SK-N-SH (cell line): ENCODE measurements around the gene EDDM13. TPM values are rescaled to one million over a fixed set of nuclear protein-coding genes. Genes with fewer than 3 reads are reported as not detected.

Experiments
- CTCF ChIA-PET: fragments of 300-600, 350-600 bp; formaldehyde crosslinking; extraction: SDS; loops from one replicate; lab custom pipeline; 2021; lab: Yijun Ruan, JAX
- POLR2A ChIA-PET: fragments of 350-600 bp; sonication (Branson Sonifier 250); formaldehyde crosslinking; extraction: SDS; loops from one replicate; lab custom pipeline; 2020; ENCODE audit warnings: antibody characterized with exemption, inconsistent platforms; lab: Yijun Ruan, JAX
- DNase-seq: peaks from one replicate; pipeline ENCODE4 v3.0.0; 2012
- H2AFZ ChIP-seq: fragments of 200-600 bp; sonication (generic); 2 replicates; pipeline ENCODE4 v1.8.1; 2016; ENCODE audit warnings: antibody characterized with exemption, mild to moderate bottlenecking, low read depth
- H3F3A ChIP-seq: fragments of 200-600 bp; sonication (generic); replicated peaks from 2 replicates; pipeline ENCODE3; 2016; ENCODE audit warnings: antibody characterized with exemption, mild to moderate bottlenecking; ENCODE audit not compliant: insufficient read depth
- H3K27ac ChIP-seq, 2 experiments: fragments of 200-500 bp in 1 of 2; fragments of 200-600 bp in 1 of 2; sonication (Bioruptor generic) in 1 of 2; sonication (generic), shearing (Covaris generic) in 1 of 2; 2 replicates each; pipeline versions ENCODE4 v1.5.1 to v1.6.1; 2014 to 2016; ENCODE audit warnings: low read depth in 2 of 2, inconsistent platforms in 1 of 2, low read length in 1 of 2, mild to moderate bottlenecking in 1 of 2, mixed read lengths in 1 of 2
- H3K27me3 ChIP-seq: fragments of 200-600 bp; sonication (generic), shearing (Covaris generic); 2 replicates; pipeline ENCODE4 v1.6.1; 2016; ENCODE audit warnings: mixed run types; ENCODE audit not compliant: insufficient read depth
- H3K36me3 ChIP-seq, 2 experiments: fragments of 200-500 bp in 1 of 2; fragments of 200-600 bp in 1 of 2; sonication (Bioruptor generic) in 1 of 2; sonication (generic) in 1 of 2; replicated peaks in 1 of 2; 2 replicates each; pipeline versions ENCODE3 to v1.5.1; 2014 to 2016; ENCODE audit warnings: low read length in 1 of 2, mild to moderate bottlenecking in 1 of 2; ENCODE audit not compliant: insufficient read depth in 2 of 2, control insufficient read depth in 1 of 2
- H3K4me1 ChIP-seq, 2 experiments: fragments of 200-500 bp in 1 of 2; fragments of 200-600 bp in 1 of 2; sonication (Bioruptor generic) in 1 of 2; sonication (generic), shearing (Covaris generic) in 1 of 2; 2 replicates each; pipeline versions ENCODE4 v1.5.1 to v1.6.1; 2014 to 2016; ENCODE audit warnings: low read depth in 1 of 2, low read length in 1 of 2, mixed run types in 1 of 2; ENCODE audit not compliant: insufficient read depth in 2 of 2, control insufficient read depth in 1 of 2
- H3K4me2 ChIP-seq: fragments of 200-600 bp; sonication (generic), shearing (Covaris generic); 2 replicates; pipeline ENCODE4 v1.6.1; 2017; ENCODE audit warnings: mixed run types
- H3K4me3 ChIP-seq, 2 experiments: fragments of 200-500 bp in 1 of 2; fragments of 200-600 bp in 1 of 2; sonication (Bioruptor generic) in 1 of 2; sonication (generic), shearing (Covaris generic) in 1 of 2; 2 replicates each; pipeline versions ENCODE4 v1.5.1 to v1.8.1; 2014 to 2016; ENCODE audit warnings: low read depth in 2 of 2, inconsistent platforms in 1 of 2, low read length in 1 of 2, mild to moderate bottlenecking in 1 of 2, mixed read lengths in 1 of 2, moderate library complexity in 1 of 2
- H3K79me2 ChIP-seq: fragments of 200-600 bp; sonication (generic); 2 replicates; pipeline ENCODE4 v1.8.1; 2017; ENCODE audit warnings: mild to moderate bottlenecking; ENCODE audit not compliant: insufficient read depth
- H3K9ac ChIP-seq: fragments of 200-600 bp; sonication (generic); 2 replicates; pipeline ENCODE4 v1.6.1; 2017; ENCODE audit warnings: mixed run types
- H3K9me2 ChIP-seq: fragments of 200-600 bp; sonication (generic); 2 replicates; pipeline ENCODE4 v1.6.1; 2017; ENCODE audit warnings: mixed run types
- H3K9me3 ChIP-seq: fragments of 200-600 bp; sonication (generic); 2 replicates; pipeline ENCODE4 v1.6.1; 2017; ENCODE audit warnings: mixed run types, mild to moderate bottlenecking, moderate library complexity
- H4K20me1 ChIP-seq: fragments of 200-600 bp; sonication (generic); 2 replicates; pipeline ENCODE4 v1.6.1; 2017; ENCODE audit warnings: mild to moderate bottlenecking, mixed run types; ENCODE audit not compliant: insufficient read depth
- CHD2 ChIP-seq: fragments of 150-350 bp; IDR thresholded peaks from 2 replicates; pipeline ENCODE4 v1.6.1; 2018; ENCODE audit warnings: low read length; ENCODE audit not compliant: partially characterized antibody
- FOSL2 ChIP-seq: IDR thresholded peaks from 2 replicates; pipeline ENCODE4 v1.4.0; 2012; ENCODE audit warnings: low read depth, mild to moderate bottlenecking, moderate library complexity, borderline replicate concordance
- FOXJ3 ChIP-seq: sonication (generic); formaldehyde crosslinking; IDR thresholded peaks from 2 replicates; pipeline ENCODE4 v1.5.1; 2020; ENCODE audit warnings: mild to moderate bottlenecking, missing genetic modification reagents
- FOXM1 ChIP-seq: IDR thresholded peaks from 2 replicates; pipeline ENCODE4 v1.4.0; 2012; ENCODE audit warnings: low read depth, mild to moderate bottlenecking
- MEF2A ChIP-seq: IDR thresholded peaks from 2 replicates; pipeline ENCODE4 v1.4.0; 2012; ENCODE audit warnings: low read depth, borderline replicate concordance
- NRF1 ChIP-seq: IDR thresholded peaks from 2 replicates; pipeline ENCODE4 v1.6.1; 2012; ENCODE audit warnings: low read depth, mild to moderate bottlenecking, low read length
- RAD21 ChIP-seq: IDR thresholded peaks from 2 replicates; pipeline ENCODE4 v1.6.1; 2012; ENCODE audit warnings: mild to moderate bottlenecking, low read length
- RXRA ChIP-seq: IDR thresholded peaks from 2 replicates; pipeline ENCODE4 v1.4.0; 2012; ENCODE audit warnings: low read depth, mild to moderate bottlenecking, borderline replicate concordance
- TEAD4 ChIP-seq: IDR thresholded peaks from 2 replicates; pipeline ENCODE4 v1.4.0; 2012; ENCODE audit warnings: mild to moderate bottlenecking, borderline replicate concordance; ENCODE audit not compliant: insufficient read depth
- WGBS: methylation state at CpG from one replicate; pipeline ENCODE4 v1.1.6; 2017; ENCODE audit warnings: low lambda C conversion rate; 5-methylcytosine and 5-hydroxymethylcytosine counted together
- polyA plus RNA-seq, 3 experiments: library from polyadenylated mRNA; depleted of rRNA; stranded (reverse); fragments of >200 nt; gene quantifications; 2 replicates each; pipeline ENCODE4 v1.2.3, GENCODE V29; 2012
- TF ChIP-seq, protein P1 (sequence below): IDR thresholded peaks from 2 replicates; pipeline ENCODE4 v1.6.1; 2012; ENCODE audit warnings: mild to moderate bottlenecking, low read depth, low read length, moderate library complexity
- TF ChIP-seq, protein P2 (sequence below): fragments of 150-350 bp; IDR thresholded peaks from 2 replicates; pipeline ENCODE4 v1.6.1; 2016; ENCODE audit warnings: mild to moderate bottlenecking, low read depth, low read length

The EDDM13 gene
- polyA plus RNA-seq, 1 of the 3 experiments (the other 2 are of a cell fraction): not detected

DNA sequence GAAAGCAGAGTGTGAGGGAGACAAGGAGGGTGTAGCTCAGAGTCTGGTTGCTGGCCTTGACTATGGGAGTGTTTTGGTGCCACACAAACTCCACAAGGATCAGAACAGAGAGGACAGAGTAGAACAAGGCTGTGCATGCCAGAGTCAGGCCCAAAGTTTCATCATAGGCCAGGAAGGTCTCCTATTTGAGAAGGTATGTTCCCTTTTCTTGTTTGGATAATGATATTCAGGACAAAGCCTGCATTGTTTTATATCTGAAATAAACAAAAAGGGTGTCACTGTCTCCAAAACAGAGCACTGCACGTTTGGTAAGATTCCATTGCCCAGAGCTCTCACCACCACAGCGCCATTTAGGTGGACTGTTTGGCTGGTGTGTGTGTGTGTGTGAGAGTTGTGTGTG, 45.2 kb downstream of the EDDM13 start:
- H3K9ac ChIP-seq: no peak overlapping the region
- no peaks in the 10 kb centered on the region for H3K27me3 ChIP-seq
- H3K79me2 ChIP-seq: peaks cover 8% of the 10 kb centered on the region; the same call in 1 of the 2 replicates
- 42% methylated on average over 2 of the region's 2 CpGs for WGBS
- no peaks in the 10 kb centered on the region for H4K20me1 ChIP-seq
- H3K9me2 ChIP-seq: no peaks in the 10 kb centered on the region
- H3K4me2 ChIP-seq: no peak overlapping the region
- H3K4me3 ChIP-seq: no peak overlapping the region
- no peak overlapping the region for H2AFZ ChIP-seq
- H3K27ac ChIP-seq: no peak overlapping the region
- no peaks in the 10 kb centered on the region for H3K9me3 ChIP-seq
- H3F3A ChIP-seq: no peaks in the 10 kb centered on the region
- CTCF ChIA-PET: interaction anchor here (1.3 to 2.9 kb wide), 5 partner anchors 8 to 241 kb away, joined by 4 to 13 read pairs (median 5); no protein-coding TSS in a partner anchor
- POLR2A ChIA-PET: no interaction called here
- no peak for DNase-seq
- no peak for TF ChIP-seq FOXJ3
- TF ChIP-seq, protein P1, sequence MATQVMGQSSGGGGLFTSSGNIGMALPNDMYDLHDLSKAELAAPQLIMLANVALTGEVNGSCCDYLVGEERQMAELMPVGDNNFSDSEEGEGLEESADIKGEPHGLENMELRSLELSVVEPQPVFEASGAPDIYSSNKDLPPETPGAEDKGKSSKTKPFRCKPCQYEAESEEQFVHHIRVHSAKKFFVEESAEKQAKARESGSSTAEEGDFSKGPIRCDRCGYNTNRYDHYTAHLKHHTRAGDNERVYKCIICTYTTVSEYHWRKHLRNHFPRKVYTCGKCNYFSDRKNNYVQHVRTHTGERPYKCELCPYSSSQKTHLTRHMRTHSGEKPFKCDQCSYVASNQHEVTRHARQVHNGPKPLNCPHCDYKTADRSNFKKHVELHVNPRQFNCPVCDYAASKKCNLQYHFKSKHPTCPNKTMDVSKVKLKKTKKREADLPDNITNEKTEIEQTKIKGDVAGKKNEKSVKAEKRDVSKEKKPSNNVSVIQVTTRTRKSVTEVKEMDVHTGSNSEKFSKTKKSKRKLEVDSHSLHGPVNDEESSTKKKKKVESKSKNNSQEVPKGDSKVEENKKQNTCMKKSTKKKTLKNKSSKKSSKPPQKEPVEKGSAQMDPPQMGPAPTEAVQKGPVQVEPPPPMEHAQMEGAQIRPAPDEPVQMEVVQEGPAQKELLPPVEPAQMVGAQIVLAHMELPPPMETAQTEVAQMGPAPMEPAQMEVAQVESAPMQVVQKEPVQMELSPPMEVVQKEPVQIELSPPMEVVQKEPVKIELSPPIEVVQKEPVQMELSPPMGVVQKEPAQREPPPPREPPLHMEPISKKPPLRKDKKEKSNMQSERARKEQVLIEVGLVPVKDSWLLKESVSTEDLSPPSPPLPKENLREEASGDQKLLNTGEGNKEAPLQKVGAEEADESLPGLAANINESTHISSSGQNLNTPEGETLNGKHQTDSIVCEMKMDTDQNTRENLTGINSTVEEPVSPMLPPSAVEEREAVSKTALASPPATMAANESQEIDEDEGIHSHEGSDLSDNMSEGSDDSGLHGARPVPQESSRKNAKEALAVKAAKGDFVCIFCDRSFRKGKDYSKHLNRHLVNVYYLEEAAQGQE: no peak
- TF ChIP-seq, protein P2, sequence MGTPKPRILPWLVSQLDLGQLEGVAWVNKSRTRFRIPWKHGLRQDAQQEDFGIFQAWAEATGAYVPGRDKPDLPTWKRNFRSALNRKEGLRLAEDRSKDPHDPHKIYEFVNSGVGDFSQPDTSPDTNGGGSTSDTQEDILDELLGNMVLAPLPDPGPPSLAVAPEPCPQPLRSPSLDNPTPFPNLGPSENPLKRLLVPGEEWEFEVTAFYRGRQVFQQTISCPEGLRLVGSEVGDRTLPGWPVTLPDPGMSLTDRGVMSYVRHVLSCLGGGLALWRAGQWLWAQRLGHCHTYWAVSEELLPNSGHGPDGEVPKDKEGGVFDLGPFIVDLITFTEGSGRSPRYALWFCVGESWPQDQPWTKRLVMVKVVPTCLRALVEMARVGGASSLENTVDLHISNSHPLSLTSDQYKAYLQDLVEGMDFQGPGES: no peak
- no peak for TF ChIP-seq MEF2A
- peaks cover 0 to 3% of the 10 kb centered on the region in 2 experiments for H3K36me3 ChIP-seq
- peaks cover 0 to 19% of the 10 kb centered on the region in 2 experiments; a peak in 2 of 4 replicates for H3K4me1 ChIP-seq

DNA sequence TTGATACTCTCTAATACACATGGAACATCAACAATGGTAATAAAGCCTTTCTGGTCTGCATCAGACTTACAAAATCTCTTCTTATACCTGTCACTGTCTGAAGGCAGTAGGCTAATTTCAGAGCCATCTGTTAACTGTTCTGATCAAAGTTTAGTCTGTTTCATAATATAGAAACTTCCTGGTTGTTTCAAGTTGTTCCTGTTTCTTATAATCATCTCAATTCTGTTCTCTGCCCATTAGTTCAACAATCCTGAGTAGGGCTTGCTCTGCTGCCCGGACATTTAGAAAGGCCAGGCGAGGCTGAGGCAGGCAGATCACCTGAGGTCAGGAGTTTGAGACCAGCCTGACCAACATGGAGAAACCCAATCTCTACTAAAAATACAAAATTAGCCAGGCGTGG, 47.4 kb downstream of the EDDM13 start:
- Histone ChIP-seq H2AFZ (no peak overlapping the region), H3K27me3 (no peaks in the 10 kb centered on the region), H3K27ac (no peak overlapping the region), H3K9ac (no peak overlapping the region), H3K9me3 (no peaks in the 10 kb centered on the region), H3K4me1 (peaks cover 0 to 15% of the 10 kb centered on the region in 2 experiments; a peak in 1 of 4 replicates), H3K9me2 (no peaks in the 10 kb centered on the region), H3K4me3 (no peak overlapping the region), H3K79me2 (no peaks in the 10 kb centered on the region), H4K20me1 (no peaks in the 10 kb centered on the region), H3K4me2 (no peak overlapping the region), H3K36me3 (no peaks in the 10 kb centered on the region), H3F3A (no peaks in the 10 kb centered on the region)
- DNase-seq: no peak
- ChIA-PET POLR2A (no interaction called here), CTCF (interaction anchor here (2.9 kb wide), 1 partner anchor 13 kb away, joined by 13 read pairs; no protein-coding TSS in a partner anchor)
- 35% methylated on average over 3 of the region's 3 CpGs for WGBS
- TF ChIP-seq FOXM1 (no peak), RAD21 (no peak), FOSL2 (no peak), NRF1 (no peak), CHD2 (no peak), TEAD4 (no peak), RXRA (no peak)
